ENCODE measurements around the gene GPATCH4.

GPATCH4 gene

GRCh38 chr1:156544592-156545102 lies 56.6 kb downstream of the GPATCH4 start:
- no peak for DNase-seq

All from effector CD4-positive, alpha-beta T cell (primary cell).